Esophagus muscularis mucosa (tissue), 4 donors: ENCODE measurements around the gene CD27. TPM values are rescaled to one million over a fixed set of nuclear protein-coding genes. Genes with fewer than 3 reads are reported as not detected.

Experiments
- total RNA-seq, 4 donors: library from RNA; depleted of rRNA; stranded (reverse); fragments of >200 nt; gene quantifications; one replicate each; pipeline versions ENCODE4 v1.1.0 to v1.2.1, GENCODE V29; 2016

Gene CD27
- total RNA-seq, 4 donors from 2014 or later, result 0.66 TPM; not detected in 3

Other genes with a start within 250 kb of the CD27 start
- gene CD9, start 244.6 kb upstream of the CD27 start, total RNA-seq, result 100 to 1,000 TPM; 349 to 416 (median 399) TPM
- under 1 TPM in 2 of 4 donors, not detected in 2; 0.52 to 0.75 TPM for gene PLEKHG6, start 134.3 kb upstream of the CD27 start, total RNA-seq
- 100 to 1,000 TPM; 146 to 464 (median 247) TPM for gene TNFRSF1A, start 102.9 kb upstream of the CD27 start, total RNA-seq
- 1 to 10 TPM in 3 of 4 donors, under 1 TPM in 1; 0.83 to 3.3 (median 1.8) TPM for gene SCNN1A, start 69.4 kb upstream of the CD27 start, total RNA-seq
- gene LTBR, start 60.8 kb upstream of the CD27 start, total RNA-seq, result 100 to 1,000 TPM; 117 to 144 (median 137) TPM
- gene TAPBPL, start 7.1 kb downstream of the CD27 start, total RNA-seq, result 10 to 100 TPM; 12.4 to 25.8 (median 22.5) TPM
- gene VAMP1, start 25.7 kb downstream of the CD27 start, total RNA-seq, result 1 to 10 TPM; 4.5 to 8.7 (median 6.7) TPM
- gene MRPL51, start 48.3 kb downstream of the CD27 start, total RNA-seq, result 100 to 1,000 TPM in 1 of 4 donors, 10 to 100 TPM in 3; 62.3 to 105 (median 81.3) TPM
- gene NCAPD2, start 49.1 kb downstream of the CD27 start, total RNA-seq, result 10 to 100 TPM; 13.9 to 26.1 (median 24.7) TPM
- gene GAPDH, start 89.6 kb downstream of the CD27 start, total RNA-seq, result 1,000 to 10,000 TPM; 2,279 to 3,578 (median 2,742) TPM
- gene IFFO1, start 111.1 kb downstream of the CD27 start, total RNA-seq, result 10 to 100 TPM; 12.1 to 26.2 (median 20.8) TPM
- gene NOP2, start 123.3 kb downstream of the CD27 start, total RNA-seq, result 10 to 100 TPM; 17.9 to 32.3 (median 19.5) TPM
- gene CHD4, start 162.4 kb downstream of the CD27 start, total RNA-seq, result 100 to 1,000 TPM; 189 to 226 (median 218) TPM
- gene LPAR5, start 191.0 kb downstream of the CD27 start, total RNA-seq, result 1 to 10 TPM; 1.7 to 2.5 (median 1.8) TPM
- 1 to 10 TPM in 3 of 4 donors, under 1 TPM in 1; 0.97 to 6.2 (median 2.6) TPM for gene ACRBP, start 202.5 kb downstream of the CD27 start, total RNA-seq
- gene ING4, start 218.2 kb downstream of the CD27 start, total RNA-seq, result 10 to 100 TPM; 45.1 to 58.3 (median 49.9) TPM
- 10 to 100 TPM; 32.8 to 55.4 (median 41.0) TPM for gene ZNF384, start 244.4 kb downstream of the CD27 start, total RNA-seq